Activated T-helper 1 cell treated with anti-CD3 and anti-CD28 coated beads, Interleukin-12 subunit alpha, Interleukin-12 subunit beta, Interleukin-2, Interleukin-4 antibody, amounts not matched to agents 30 ng/mL and 10 ng/mL and 1 ng/mL, durations not matched to agents 14 hours and 24 hours and 36 hours (primary cell): Measurements from ENCODE around the gene HDHD5. TPM values are rescaled to one million over a fixed set of nuclear protein-coding genes. Genes with fewer than 3 reads are reported as not detected.

Experiments used
- DNase-seq: peaks from one replicate; pipeline ENCODE4 v3.0.0; 2021; ENCODE audit warnings: low spot score
- H3K27ac Mint-ChIP-seq: one replicate; pipeline ENCODE4 v1.8.0; 2021; ENCODE audit warnings: mild to moderate bottlenecking, mixed read lengths
- H3K27me3 Mint-ChIP-seq: one replicate; pipeline ENCODE4 v1.8.0; 2022; ENCODE audit warnings: mild to moderate bottlenecking, moderate library complexity, mixed read lengths; ENCODE audit not compliant: insufficient read depth
- H3K36me3 Mint-ChIP-seq: one replicate; pipeline ENCODE4 v1.8.0; 2021; ENCODE audit warnings: low read depth, mixed read lengths
- H3K4me1 Mint-ChIP-seq: one replicate; pipeline ENCODE4 v1.8.0; 2021; ENCODE audit warnings: low read depth, mixed read lengths
- H3K4me3 Mint-ChIP-seq: one replicate; pipeline ENCODE4 v1.8.0; 2021; ENCODE audit warnings: mild to moderate bottlenecking, moderate library complexity, mixed read lengths
- H3K9me3 Mint-ChIP-seq: one replicate; pipeline ENCODE4 v1.8.0; 2021; ENCODE audit warnings: mixed read lengths
- intact Hi-C: fragments of 100-400 bp; cut with micrococcal nuclease; formaldehyde crosslinking; loops from one replicate; pipeline ENCODE4 v1.15.1; 2024
- total RNA-seq: library from RNA; stranded (reverse); gene quantifications from 2 replicates; pipeline ENCODE4 v1.2.3, GENCODE V29; 2022

Gene HDHD5
- total RNA-seq, 1 donor from 2014 or later, result 39.1 TPM

GRCh38 chr22:17114898-17115235, 44.2 kb downstream of the HDHD5 start:
- no peak for DNase-seq
- Mint-ChIP-seq H3K27me3 (peaks cover 9% of the 10 kb centered on the region), H3K4me1 (peaks cover 60% of the 10 kb centered on the region), H3K9me3 (no peaks in the 10 kb centered on the region), H3K4me3 (no peak overlapping the region), H3K27ac (no peak overlapping the region), H3K36me3 (peaks cover 30% of the 10 kb centered on the region)
- intact Hi-C loops, result loop anchor here (10.0 kb wide), 1 partner anchor 260 kb away; no protein-coding TSS in a partner anchor

DNA sequence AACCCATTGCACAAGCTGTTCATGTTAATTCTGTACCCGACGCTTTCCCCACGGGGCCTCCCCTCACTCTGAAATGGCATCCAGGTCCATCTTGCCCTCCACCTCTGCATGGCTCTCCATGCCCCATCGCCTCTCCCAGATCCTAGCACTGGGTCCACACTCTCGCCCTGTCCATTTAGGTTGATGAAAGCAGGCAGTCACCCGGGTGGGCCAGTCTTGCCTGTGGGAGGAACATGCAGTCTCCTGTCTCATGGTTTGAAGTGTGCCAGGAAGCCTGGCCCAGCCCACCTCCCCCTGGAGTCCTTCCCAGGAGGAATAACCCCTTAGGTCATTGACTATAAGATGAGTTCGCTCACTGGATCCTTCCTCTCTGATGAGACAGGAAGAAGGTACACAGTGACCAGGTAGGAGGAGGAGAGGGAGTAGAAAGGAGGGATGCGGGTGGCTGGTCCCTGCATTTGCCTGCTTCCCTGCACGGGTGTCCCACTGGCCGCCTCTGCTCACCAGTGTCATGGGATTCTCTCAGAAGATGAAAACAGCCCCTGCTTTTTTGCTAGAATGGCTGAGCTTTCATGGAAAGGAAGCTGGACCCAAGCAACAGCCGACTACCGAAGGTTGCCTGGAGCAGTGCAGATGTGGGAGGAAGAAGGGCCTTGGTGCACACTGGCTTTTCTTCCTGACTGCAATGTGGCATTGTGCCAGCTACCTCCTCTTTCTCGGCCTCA, 44.7 kb downstream of the HDHD5 start:
- Mint-ChIP-seq H3K27ac (no peak overlapping the region), H3K9me3 (no peaks in the 10 kb centered on the region), H3K4me3 (no peak overlapping the region), H3K4me1 (peaks cover 60% of the 10 kb centered on the region), H3K36me3 (peaks cover 34% of the 10 kb centered on the region), H3K27me3 (peaks cover 9% of the 10 kb centered on the region)
- intact Hi-C loops, result loop anchor here (10.0 kb wide), 1 partner anchor 260 kb away; no protein-coding TSS in a partner anchor
- no peak for DNase-seq

DNA sequence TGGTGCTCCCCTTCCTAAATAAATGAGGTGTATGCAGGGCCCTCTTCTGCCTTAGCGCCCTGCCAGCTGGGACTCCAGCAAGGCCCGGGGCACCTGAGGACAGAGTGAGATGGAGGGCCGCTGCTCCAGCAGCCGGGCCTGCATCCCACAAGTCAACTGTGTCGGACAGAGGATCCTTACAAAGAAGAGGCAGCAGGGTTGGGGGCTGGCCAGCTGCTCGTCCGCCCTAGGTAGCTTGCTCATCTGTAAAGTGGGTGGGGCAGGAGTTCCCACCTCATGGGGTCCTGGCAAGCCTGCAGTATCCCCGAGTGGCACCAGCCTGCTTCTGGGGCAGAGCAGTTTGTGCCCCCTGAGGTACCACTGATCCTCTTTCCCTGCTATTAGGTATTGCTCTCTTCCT, 45.5 kb downstream of the HDHD5 start:
- no peak for DNase-seq
- Mint-ChIP-seq H3K36me3 (peaks cover 32% of the 10 kb centered on the region), H3K27ac (no peak overlapping the region), H3K9me3 (no peaks in the 10 kb centered on the region), H3K4me1 (peaks cover 53% of the 10 kb centered on the region), H3K4me3 (no peak overlapping the region), H3K27me3 (peaks cover 3% of the 10 kb centered on the region)
- intact Hi-C loops, result loop anchor here (10.0 kb wide), 1 partner anchor 261 kb away; no protein-coding TSS in a partner anchor

- Mint-ChIP-seq H3K4me3 (no peak overlapping the region), H3K36me3 (peaks cover 34% of the 10 kb centered on the region), H3K4me1 (peaks cover 47% of the 10 kb centered on the region), H3K9me3 (no peaks in the 10 kb centered on the region), H3K27ac (peak overlapping the region; percentile 8), H3K27me3 (no peaks in the 10 kb centered on the region)
- DNase-seq, result no peak
- intact Hi-C loops, result loop anchor here (10.0 kb wide), 1 partner anchor 262 kb away; no protein-coding TSS in a partner anchor
Observed at GRCh38 chr22:17112491-17113042, 46.5 kb downstream of the HDHD5 start.

GRCh38 chr22:17110791-17111550, 48.1 kb downstream of the HDHD5 start:
- H3K27me3 Mint-ChIP-seq, result no peaks in the 10 kb centered on the region
- peaks cover 47% of the 10 kb centered on the region for H3K4me1 Mint-ChIP-seq
- no peak overlapping the region for H3K27ac Mint-ChIP-seq
- H3K36me3 Mint-ChIP-seq, result peaks cover 43% of the 10 kb centered on the region
- no peaks in the 10 kb centered on the region for H3K9me3 Mint-ChIP-seq
- no peak for DNase-seq
- no peak overlapping the region for H3K4me3 Mint-ChIP-seq
- intact Hi-C loops, result loop anchor here (10.0 kb wide), 1 partner anchor 264 kb away; no protein-coding TSS in a partner anchor

- intact Hi-C loops, result loop anchor here (10.0 kb wide), 1 partner anchor 265 kb away; no protein-coding TSS in a partner anchor
- DNase-seq, result no peak
- peaks cover 51% of the 10 kb centered on the region for H3K36me3 Mint-ChIP-seq
- H3K4me1 Mint-ChIP-seq, result peaks cover 47% of the 10 kb centered on the region
- H3K27me3 Mint-ChIP-seq, result no peaks in the 10 kb centered on the region
- no peaks in the 10 kb centered on the region for H3K9me3 Mint-ChIP-seq
- no peak overlapping the region for H3K27ac Mint-ChIP-seq
- H3K4me3 Mint-ChIP-seq, result no peak overlapping the region
Observed at GRCh38 chr22:17109976-17110375, 49.1 kb downstream of the HDHD5 start.

DNA sequence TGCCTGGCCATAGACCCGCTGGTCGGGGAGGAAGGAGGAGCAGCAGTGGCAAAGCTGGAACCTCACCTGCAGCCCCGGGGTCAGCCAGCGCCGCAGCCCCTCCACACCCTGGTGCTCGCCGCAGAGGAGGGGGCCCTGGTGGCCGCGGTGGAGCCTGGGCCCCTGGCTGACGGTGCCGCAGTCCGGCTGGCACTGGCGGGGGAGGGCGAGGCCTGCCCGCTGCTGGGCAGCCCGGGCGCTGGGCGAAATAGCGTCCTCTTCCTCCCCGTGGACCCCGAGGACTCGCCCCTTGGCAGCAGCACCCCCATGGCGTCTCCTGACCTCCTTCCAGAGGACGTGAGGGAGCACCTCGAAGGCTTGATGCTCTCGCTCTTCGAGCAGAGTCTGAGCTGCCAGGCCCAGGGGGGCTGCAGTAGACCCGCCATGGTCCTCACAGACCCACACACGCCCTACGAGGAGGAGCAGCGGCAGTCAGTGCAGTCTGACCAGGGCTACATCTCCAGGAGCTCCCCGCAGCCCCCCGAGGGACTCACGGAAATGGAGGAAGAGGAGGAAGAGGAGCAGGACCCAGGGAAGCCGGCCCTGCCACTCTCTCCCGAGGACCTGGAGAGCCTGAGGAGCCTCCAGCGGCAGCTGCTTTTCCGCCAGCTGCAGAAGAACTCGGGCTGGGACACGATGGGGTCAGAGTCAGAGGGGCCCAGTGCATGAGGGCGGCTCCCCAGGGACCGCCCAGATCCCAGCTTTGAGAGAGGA, 49.8 kb downstream of the HDHD5 start:
- Mint-ChIP-seq H3K36me3 (peaks cover 52% of the 10 kb centered on the region), H3K9me3 (no peaks in the 10 kb centered on the region), H3K27ac (no peak overlapping the region), H3K4me1 (peaks cover 48% of the 10 kb centered on the region), H3K4me3 (no peak overlapping the region), H3K27me3 (no peaks in the 10 kb centered on the region)
- no peak for DNase-seq
- intact Hi-C loops, result no loop called here

DNA sequence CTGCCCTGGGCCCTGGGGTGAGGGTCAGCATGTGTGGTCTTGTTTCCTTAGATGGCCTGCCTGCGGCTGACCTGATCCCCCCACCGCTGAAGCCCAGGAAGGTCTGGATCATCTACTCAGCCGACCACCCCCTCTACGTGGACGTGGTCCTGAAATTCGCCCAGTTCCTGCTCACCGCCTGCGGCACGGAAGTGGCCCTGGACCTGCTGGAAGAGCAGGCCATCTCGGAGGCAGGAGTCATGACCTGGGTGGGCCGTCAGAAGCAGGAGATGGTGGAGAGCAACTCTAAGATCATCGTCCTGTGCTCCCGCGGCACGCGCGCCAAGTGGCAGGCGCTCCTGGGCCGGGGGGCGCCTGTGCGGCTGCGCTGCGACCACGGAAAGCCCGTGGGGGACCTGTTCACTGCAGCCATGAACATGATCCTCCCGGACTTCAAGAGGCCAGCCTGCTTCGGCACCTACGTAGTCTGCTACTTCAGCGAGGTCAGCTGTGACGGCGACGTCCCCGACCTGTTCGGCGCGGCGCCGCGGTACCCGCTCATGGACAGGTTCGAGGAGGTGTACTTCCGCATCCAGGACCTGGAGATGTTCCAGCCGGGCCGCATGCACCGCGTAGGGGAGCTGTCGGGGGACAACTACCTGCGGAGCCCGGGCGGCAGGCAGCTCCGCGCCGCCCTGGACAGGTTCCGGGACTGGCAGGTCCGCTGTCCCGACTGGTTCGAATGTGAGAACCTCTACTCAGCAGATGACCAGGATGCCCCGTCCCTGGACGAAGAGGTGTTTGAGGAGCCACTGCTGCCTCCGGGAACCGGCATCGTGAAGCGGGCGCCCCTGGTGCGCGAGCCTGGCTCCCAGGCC, 50.6 kb downstream of the HDHD5 start:
- H3K4me3 Mint-ChIP-seq, result no peak overlapping the region
- peaks cover 50% of the 10 kb centered on the region for H3K36me3 Mint-ChIP-seq
- H3K4me1 Mint-ChIP-seq, result peaks cover 45% of the 10 kb centered on the region
- H3K27me3 Mint-ChIP-seq, result no peaks in the 10 kb centered on the region
- intact Hi-C loops, result no loop called here
- H3K27ac Mint-ChIP-seq, result no peak overlapping the region
- no peak for DNase-seq
- no peaks in the 10 kb centered on the region for H3K9me3 Mint-ChIP-seq

GRCh38 chr22:17107547-17107810, 51.6 kb downstream of the HDHD5 start:
- no peak overlapping the region for H3K27ac Mint-ChIP-seq
- H3K9me3 Mint-ChIP-seq, result no peaks in the 10 kb centered on the region
- intact Hi-C loops, result loop anchor here (1.0 kb wide), 1 partner anchor 9 kb away; no protein-coding TSS in a partner anchor
- H3K4me3 Mint-ChIP-seq, result no peak overlapping the region
- no peaks in the 10 kb centered on the region for H3K27me3 Mint-ChIP-seq
- peaks cover 55% of the 10 kb centered on the region for H3K36me3 Mint-ChIP-seq
- no peak for DNase-seq
- peaks cover 52% of the 10 kb centered on the region for H3K4me1 Mint-ChIP-seq

DNA sequence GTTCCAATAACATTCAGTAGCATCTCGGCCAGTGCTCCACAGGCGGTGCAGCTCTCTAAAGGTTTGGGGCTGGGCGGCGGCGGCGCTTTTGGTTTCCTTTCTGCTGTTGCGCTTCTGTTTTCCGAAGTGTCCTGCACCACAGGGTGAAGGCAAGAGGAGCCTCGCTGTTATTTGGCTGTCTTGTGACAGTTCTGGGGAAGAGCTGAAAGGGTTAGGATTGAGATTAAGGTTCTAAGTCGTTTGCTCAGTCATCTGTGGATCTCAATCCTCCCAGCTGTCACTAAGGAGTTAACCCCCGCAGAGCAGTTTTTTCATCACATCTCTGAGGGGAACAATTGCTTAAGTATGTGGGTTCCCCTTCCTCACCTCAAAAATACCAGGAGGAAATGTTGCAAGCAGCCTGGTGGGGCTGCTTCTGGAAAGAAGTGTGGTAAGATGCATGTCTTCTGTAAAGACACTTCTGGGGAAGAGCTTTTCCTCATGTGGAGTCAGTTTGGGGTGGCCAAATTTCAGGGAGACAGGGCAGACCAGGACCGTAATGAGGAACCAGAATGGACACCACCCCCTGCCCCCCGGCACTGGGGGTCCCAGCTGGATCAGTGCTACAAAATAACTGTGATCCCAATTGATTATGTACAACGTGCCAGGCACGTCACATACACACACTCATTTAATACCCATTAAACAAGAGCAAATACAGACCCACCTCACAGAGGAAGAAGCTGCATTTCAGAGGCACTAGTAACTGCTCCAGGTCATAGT, 52.1 kb downstream of the HDHD5 start:
- DNase-seq, result peak; percentile 37
- peaks cover 57% of the 10 kb centered on the region for H3K4me1 Mint-ChIP-seq

GRCh38 chr22:17106161-17106784, 52.8 kb downstream of the HDHD5 start:
- intact Hi-C loops, result loop anchor here (1.0 kb wide), 2 partner anchors 11 to 19 kb away; no protein-coding TSS in a partner anchor
- Mint-ChIP-seq H3K4me3 (peak overlapping the region; percentile 65), H3K27ac (peak overlapping the region; percentile 78), H3K9me3 (no peaks in the 10 kb centered on the region), H3K4me1 (peaks cover 60% of the 10 kb centered on the region), H3K36me3 (peaks cover 59% of the 10 kb centered on the region), H3K27me3 (no peaks in the 10 kb centered on the region)
- no peak for DNase-seq

More for the DNA sequence above, 52.1 kb downstream of the HDHD5 start:
- Mint-ChIP-seq H3K9me3 (no peaks in the 10 kb centered on the region), H3K4me3 (peak overlapping the region; percentile 65), H3K36me3 (peaks cover 55% of the 10 kb centered on the region), H3K27me3 (no peaks in the 10 kb centered on the region), H3K27ac (peak overlapping the region; percentile 78)
- intact Hi-C loops, result loop anchor here (1.0 kb wide), 3 partner anchors 9 to 20 kb away; no protein-coding TSS in a partner anchor
